SK-N-SH (cell line): Measurements from ENCODE around the gene IL17RE. TPM values are rescaled to one million over a fixed set of nuclear protein-coding genes. Genes with fewer than 3 reads are reported as not detected.

Source experiments
- CTCF ChIA-PET: fragments of 300-600, 350-600 bp; formaldehyde crosslinking; extraction: SDS; loops from one replicate; lab custom pipeline; 2021; lab: Yijun Ruan, JAX
- POLR2A ChIA-PET: fragments of 350-600 bp; sonication (Branson Sonifier 250); formaldehyde crosslinking; extraction: SDS; loops from one replicate; lab custom pipeline; 2020; ENCODE audit warnings: antibody characterized with exemption, inconsistent platforms; lab: Yijun Ruan, JAX
- DNase-seq: peaks from one replicate; pipeline ENCODE4 v3.0.0; 2012
- H2AFZ ChIP-seq: fragments of 200-600 bp; sonication (generic); 2 replicates; pipeline ENCODE4 v1.8.1; 2016; ENCODE audit warnings: antibody characterized with exemption, mild to moderate bottlenecking, low read depth
- H3F3A ChIP-seq: fragments of 200-600 bp; sonication (generic); replicated peaks from 2 replicates; pipeline ENCODE3; 2016; ENCODE audit warnings: antibody characterized with exemption, mild to moderate bottlenecking; ENCODE audit not compliant: insufficient read depth
- H3K27ac ChIP-seq, 2 experiments: fragments of 200-500 bp in 1 of 2; fragments of 200-600 bp in 1 of 2; sonication (Bioruptor generic) in 1 of 2; sonication (generic), shearing (Covaris generic) in 1 of 2; 2 replicates each; pipeline versions ENCODE4 v1.5.1 to v1.6.1; 2014 to 2016; ENCODE audit warnings: low read depth in 2 of 2, inconsistent platforms in 1 of 2, low read length in 1 of 2, mild to moderate bottlenecking in 1 of 2, mixed read lengths in 1 of 2
- H3K27me3 ChIP-seq: fragments of 200-600 bp; sonication (generic), shearing (Covaris generic); 2 replicates; pipeline ENCODE4 v1.6.1; 2016; ENCODE audit warnings: mixed run types; ENCODE audit not compliant: insufficient read depth
- H3K36me3 ChIP-seq, 2 experiments: fragments of 200-500 bp in 1 of 2; fragments of 200-600 bp in 1 of 2; sonication (Bioruptor generic) in 1 of 2; sonication (generic) in 1 of 2; replicated peaks in 1 of 2; 2 replicates each; pipeline versions ENCODE3 to v1.5.1; 2014 to 2016; ENCODE audit warnings: low read length in 1 of 2, mild to moderate bottlenecking in 1 of 2; ENCODE audit not compliant: insufficient read depth in 2 of 2, control insufficient read depth in 1 of 2
- H3K4me1 ChIP-seq, 2 experiments: fragments of 200-500 bp in 1 of 2; fragments of 200-600 bp in 1 of 2; sonication (Bioruptor generic) in 1 of 2; sonication (generic), shearing (Covaris generic) in 1 of 2; 2 replicates each; pipeline versions ENCODE4 v1.5.1 to v1.6.1; 2014 to 2016; ENCODE audit warnings: low read depth in 1 of 2, low read length in 1 of 2, mixed run types in 1 of 2; ENCODE audit not compliant: insufficient read depth in 2 of 2, control insufficient read depth in 1 of 2
- H3K4me2 ChIP-seq: fragments of 200-600 bp; sonication (generic), shearing (Covaris generic); 2 replicates; pipeline ENCODE4 v1.6.1; 2017; ENCODE audit warnings: mixed run types
- H3K4me3 ChIP-seq, 2 experiments: fragments of 200-500 bp in 1 of 2; fragments of 200-600 bp in 1 of 2; sonication (Bioruptor generic) in 1 of 2; sonication (generic), shearing (Covaris generic) in 1 of 2; 2 replicates each; pipeline versions ENCODE4 v1.5.1 to v1.8.1; 2014 to 2016; ENCODE audit warnings: low read depth in 2 of 2, inconsistent platforms in 1 of 2, low read length in 1 of 2, mild to moderate bottlenecking in 1 of 2, mixed read lengths in 1 of 2, moderate library complexity in 1 of 2
- H3K79me2 ChIP-seq: fragments of 200-600 bp; sonication (generic); 2 replicates; pipeline ENCODE4 v1.8.1; 2017; ENCODE audit warnings: mild to moderate bottlenecking; ENCODE audit not compliant: insufficient read depth
- H3K9ac ChIP-seq: fragments of 200-600 bp; sonication (generic); 2 replicates; pipeline ENCODE4 v1.6.1; 2017; ENCODE audit warnings: mixed run types
- H3K9me2 ChIP-seq: fragments of 200-600 bp; sonication (generic); 2 replicates; pipeline ENCODE4 v1.6.1; 2017; ENCODE audit warnings: mixed run types
- H3K9me3 ChIP-seq: fragments of 200-600 bp; sonication (generic); 2 replicates; pipeline ENCODE4 v1.6.1; 2017; ENCODE audit warnings: mixed run types, mild to moderate bottlenecking, moderate library complexity
- H4K20me1 ChIP-seq: fragments of 200-600 bp; sonication (generic); 2 replicates; pipeline ENCODE4 v1.6.1; 2017; ENCODE audit warnings: mild to moderate bottlenecking, mixed run types; ENCODE audit not compliant: insufficient read depth
- CHD2 ChIP-seq: fragments of 150-350 bp; IDR thresholded peaks from 2 replicates; pipeline ENCODE4 v1.6.1; 2018; ENCODE audit warnings: low read length; ENCODE audit not compliant: partially characterized antibody
- ELF1 ChIP-seq: IDR thresholded peaks from 2 replicates; pipeline ENCODE4 v1.4.0; 2012
- EP300 ChIP-seq, 2 experiments: IDR thresholded peaks; 2 replicates each; pipeline versions ENCODE4 v1.4.0 to v1.6.1; 2012; ENCODE audit warnings: borderline replicate concordance in 1 of 2, low read depth in 1 of 2, low read length in 1 of 2
- EZH2phosphoT487 ChIP-seq: fragments of 200-600 bp; sonication (generic); IDR thresholded peaks from 2 replicates; pipeline ENCODE4 v1.6.1; 2017; ENCODE audit warnings: low read depth, mixed run types, mild to moderate bottlenecking, antibody characterized with exemption, moderate library complexity, borderline replicate concordance
- MEF2A ChIP-seq: IDR thresholded peaks from 2 replicates; pipeline ENCODE4 v1.4.0; 2012; ENCODE audit warnings: low read depth, borderline replicate concordance
- MXI1 ChIP-seq: IDR thresholded peaks from 2 replicates; pipeline ENCODE4 v1.6.1; 2012; ENCODE audit warnings: mild to moderate bottlenecking, low read depth, low read length, improper control_type of control experiment
- NFIC ChIP-seq: IDR thresholded peaks from 2 replicates; pipeline ENCODE4 v1.4.0; 2012; ENCODE audit warnings: borderline replicate concordance
- NRF1 ChIP-seq: IDR thresholded peaks from 2 replicates; pipeline ENCODE4 v1.6.1; 2012; ENCODE audit warnings: low read depth, mild to moderate bottlenecking, low read length
- POLR2AphosphoS5 ChIP-seq: IDR thresholded peaks from 2 replicates; pipeline ENCODE4 v1.6.1; 2012; ENCODE audit warnings: low read depth, low read length
- RAD21 ChIP-seq: IDR thresholded peaks from 2 replicates; pipeline ENCODE4 v1.6.1; 2012; ENCODE audit warnings: mild to moderate bottlenecking, low read length
- RCOR1 ChIP-seq: fragments of 150-350 bp; IDR thresholded peaks from 2 replicates; pipeline ENCODE4 v1.6.1; 2017; ENCODE audit warnings: antibody characterized with exemption, low read length
- RFX5 ChIP-seq: IDR thresholded peaks from 2 replicates; pipeline ENCODE4 v1.6.1; 2012; ENCODE audit warnings: mild to moderate bottlenecking, improper control_type of control experiment, low read length
- SMC3 ChIP-seq: IDR thresholded peaks from 2 replicates; pipeline ENCODE4 v1.6.1; 2012; ENCODE audit warnings: low read depth, low read length, improper control_type of control experiment
- TCF12 ChIP-seq: IDR thresholded peaks from 2 replicates; pipeline ENCODE4 v1.4.0; 2012
- TEAD4 ChIP-seq: IDR thresholded peaks from 2 replicates; pipeline ENCODE4 v1.4.0; 2012; ENCODE audit warnings: mild to moderate bottlenecking, borderline replicate concordance; ENCODE audit not compliant: insufficient read depth
- WGBS: methylation state at CpG from one replicate; pipeline ENCODE4 v1.1.6; 2017; ENCODE audit warnings: low lambda C conversion rate; 5-methylcytosine and 5-hydroxymethylcytosine counted together
- polyA plus RNA-seq, 3 experiments: library from polyadenylated mRNA; depleted of rRNA; stranded (reverse); fragments of >200 nt; gene quantifications; 2 replicates each; pipeline ENCODE4 v1.2.3, GENCODE V29; 2012
- TF ChIP-seq, protein P1 (sequence below): IDR thresholded peaks from 2 replicates; pipeline ENCODE4 v1.6.1; 2012; ENCODE audit warnings: mild to moderate bottlenecking, low read depth, low read length, moderate library complexity
- TF ChIP-seq, protein P2 (sequence below): IDR thresholded peaks from 2 replicates; pipeline ENCODE4 v1.4.0; 2012; ENCODE audit warnings: low read depth, borderline replicate concordance
- TF ChIP-seq, protein P3 (sequence below): fragments of 200-600 bp; sonication (generic); IDR thresholded peaks from 2 replicates; pipeline ENCODE4 v1.6.1; 2017; ENCODE audit warnings: antibody characterized with exemption, mild to moderate bottlenecking, moderate library complexity
- TF ChIP-seq, protein P4 (sequence below): IDR thresholded peaks from 2 replicates; pipeline ENCODE4; 2012

IL17RE gene
- polyA plus RNA-seq, 1 of the 3 experiments (the other 2 are of a cell fraction) = 0.95 TPM

DNA sequence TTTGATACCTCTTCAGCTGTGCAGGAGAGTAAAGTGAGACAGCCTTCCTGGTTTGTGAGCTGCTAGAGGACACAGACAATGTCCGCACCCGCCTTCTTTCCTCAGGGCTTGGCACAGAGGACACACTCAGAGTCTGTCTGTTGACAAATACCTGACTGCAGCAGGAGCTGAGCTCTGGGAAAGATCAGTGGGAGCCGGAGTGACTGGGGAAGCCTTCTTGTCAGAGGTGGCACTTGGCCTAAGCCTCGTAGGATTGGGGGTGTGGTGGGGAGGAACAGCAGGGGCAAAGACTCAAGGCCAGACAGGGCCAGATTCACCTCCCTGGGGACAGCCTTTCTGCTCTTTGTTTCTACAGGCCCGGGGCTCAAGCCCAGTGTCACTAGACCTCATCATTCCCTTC lies 11.0 kb downstream of the IL17RE start:
- H3F3A ChIP-seq = peaks cover 6% of the 10 kb centered on the region
- TF ChIP-seq ELF1 (no peak), NRF1 (no peak), TCF12 (no peak), RAD21 (no peak), POLR2AphosphoS5 (no peak), EP300 (IDR thresholded peaks at IDR 0.05; ENCODE audit: borderline replicate concordance in 1 of 2, low read depth in 1 of 2, low read length in 1 of 2) (no peak), RCOR1 (no peak), RFX5 (no peak), MXI1 (no peak), SMC3 (no peak), TEAD4 (no peak), MEF2A (no peak), CHD2 (no peak), NFIC (no peak), EZH2phosphoT487 (no peak)
- TF ChIP-seq, protein P1, sequence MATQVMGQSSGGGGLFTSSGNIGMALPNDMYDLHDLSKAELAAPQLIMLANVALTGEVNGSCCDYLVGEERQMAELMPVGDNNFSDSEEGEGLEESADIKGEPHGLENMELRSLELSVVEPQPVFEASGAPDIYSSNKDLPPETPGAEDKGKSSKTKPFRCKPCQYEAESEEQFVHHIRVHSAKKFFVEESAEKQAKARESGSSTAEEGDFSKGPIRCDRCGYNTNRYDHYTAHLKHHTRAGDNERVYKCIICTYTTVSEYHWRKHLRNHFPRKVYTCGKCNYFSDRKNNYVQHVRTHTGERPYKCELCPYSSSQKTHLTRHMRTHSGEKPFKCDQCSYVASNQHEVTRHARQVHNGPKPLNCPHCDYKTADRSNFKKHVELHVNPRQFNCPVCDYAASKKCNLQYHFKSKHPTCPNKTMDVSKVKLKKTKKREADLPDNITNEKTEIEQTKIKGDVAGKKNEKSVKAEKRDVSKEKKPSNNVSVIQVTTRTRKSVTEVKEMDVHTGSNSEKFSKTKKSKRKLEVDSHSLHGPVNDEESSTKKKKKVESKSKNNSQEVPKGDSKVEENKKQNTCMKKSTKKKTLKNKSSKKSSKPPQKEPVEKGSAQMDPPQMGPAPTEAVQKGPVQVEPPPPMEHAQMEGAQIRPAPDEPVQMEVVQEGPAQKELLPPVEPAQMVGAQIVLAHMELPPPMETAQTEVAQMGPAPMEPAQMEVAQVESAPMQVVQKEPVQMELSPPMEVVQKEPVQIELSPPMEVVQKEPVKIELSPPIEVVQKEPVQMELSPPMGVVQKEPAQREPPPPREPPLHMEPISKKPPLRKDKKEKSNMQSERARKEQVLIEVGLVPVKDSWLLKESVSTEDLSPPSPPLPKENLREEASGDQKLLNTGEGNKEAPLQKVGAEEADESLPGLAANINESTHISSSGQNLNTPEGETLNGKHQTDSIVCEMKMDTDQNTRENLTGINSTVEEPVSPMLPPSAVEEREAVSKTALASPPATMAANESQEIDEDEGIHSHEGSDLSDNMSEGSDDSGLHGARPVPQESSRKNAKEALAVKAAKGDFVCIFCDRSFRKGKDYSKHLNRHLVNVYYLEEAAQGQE = no peak
- TF ChIP-seq, protein P2, sequence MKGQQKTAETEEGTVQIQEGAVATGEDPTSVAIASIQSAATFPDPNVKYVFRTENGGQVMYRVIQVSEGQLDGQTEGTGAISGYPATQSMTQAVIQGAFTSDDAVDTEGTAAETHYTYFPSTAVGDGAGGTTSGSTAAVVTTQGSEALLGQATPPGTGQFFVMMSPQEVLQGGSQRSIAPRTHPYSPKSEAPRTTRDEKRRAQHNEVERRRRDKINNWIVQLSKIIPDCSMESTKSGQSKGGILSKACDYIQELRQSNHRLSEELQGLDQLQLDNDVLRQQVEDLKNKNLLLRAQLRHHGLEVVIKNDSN = no peak
- TF ChIP-seq, protein P3, sequence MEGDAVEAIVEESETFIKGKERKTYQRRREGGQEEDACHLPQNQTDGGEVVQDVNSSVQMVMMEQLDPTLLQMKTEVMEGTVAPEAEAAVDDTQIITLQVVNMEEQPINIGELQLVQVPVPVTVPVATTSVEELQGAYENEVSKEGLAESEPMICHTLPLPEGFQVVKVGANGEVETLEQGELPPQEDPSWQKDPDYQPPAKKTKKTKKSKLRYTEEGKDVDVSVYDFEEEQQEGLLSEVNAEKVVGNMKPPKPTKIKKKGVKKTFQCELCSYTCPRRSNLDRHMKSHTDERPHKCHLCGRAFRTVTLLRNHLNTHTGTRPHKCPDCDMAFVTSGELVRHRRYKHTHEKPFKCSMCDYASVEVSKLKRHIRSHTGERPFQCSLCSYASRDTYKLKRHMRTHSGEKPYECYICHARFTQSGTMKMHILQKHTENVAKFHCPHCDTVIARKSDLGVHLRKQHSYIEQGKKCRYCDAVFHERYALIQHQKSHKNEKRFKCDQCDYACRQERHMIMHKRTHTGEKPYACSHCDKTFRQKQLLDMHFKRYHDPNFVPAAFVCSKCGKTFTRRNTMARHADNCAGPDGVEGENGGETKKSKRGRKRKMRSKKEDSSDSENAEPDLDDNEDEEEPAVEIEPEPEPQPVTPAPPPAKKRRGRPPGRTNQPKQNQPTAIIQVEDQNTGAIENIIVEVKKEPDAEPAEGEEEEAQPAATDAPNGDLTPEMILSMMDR = no peak
- TF ChIP-seq, protein P4, sequence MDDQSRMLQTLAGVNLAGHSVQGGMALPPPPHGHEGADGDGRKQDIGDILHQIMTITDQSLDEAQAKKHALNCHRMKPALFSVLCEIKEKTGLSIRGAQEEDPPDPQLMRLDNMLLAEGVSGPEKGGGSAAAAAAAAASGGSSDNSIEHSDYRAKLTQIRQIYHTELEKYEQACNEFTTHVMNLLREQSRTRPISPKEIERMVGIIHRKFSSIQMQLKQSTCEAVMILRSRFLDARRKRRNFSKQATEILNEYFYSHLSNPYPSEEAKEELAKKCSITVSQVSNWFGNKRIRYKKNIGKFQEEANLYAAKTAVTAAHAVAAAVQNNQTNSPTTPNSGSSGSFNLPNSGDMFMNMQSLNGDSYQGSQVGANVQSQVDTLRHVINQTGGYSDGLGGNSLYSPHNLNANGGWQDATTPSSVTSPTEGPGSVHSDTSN = no peak
- H3K4me2 ChIP-seq = no peak overlapping the region
- 85% methylated on average over 5 of the region's 5 CpGs for WGBS
- H3K4me1 ChIP-seq = peaks cover 6 to 44% of the 10 kb centered on the region in 2 experiments; a peak in 3 of 4 replicates
- ChIA-PET POLR2A (interaction anchor here (0.9 to 1.6 kb wide), 2 partner anchors 23 to 65 kb away, joined by 3 to 6 read pairs; partner anchors contain the start of gene JAGN1), CTCF (interaction anchor here (1.1 to 3.9 kb wide), 3 partner anchors 18 to 65 kb away, joined by 4 to 33 read pairs (median 8); partner anchors contain the start of gene CRELD1)
- H3K9ac ChIP-seq = no peak overlapping the region
- DNase-seq = peak; percentile 39
- H3K27ac ChIP-seq = peak overlapping the region in 1 of 2 experiments; percentile 65; a peak in 2 of 4 replicates
- no peaks in the 10 kb centered on the region for H3K79me2 ChIP-seq
- H3K36me3 ChIP-seq = no peaks in the 10 kb centered on the region
- no peaks in the 10 kb centered on the region for H4K20me1 ChIP-seq
- H2AFZ ChIP-seq = no peak overlapping the region
- no peak overlapping the region for H3K4me3 ChIP-seq
- H3K9me2 ChIP-seq = no peaks in the 10 kb centered on the region
- no peaks in the 10 kb centered on the region for H3K9me3 ChIP-seq
- H3K27me3 ChIP-seq = no peaks in the 10 kb centered on the region
